ENCODE measurements around the gene NLRP9. TPM values are rescaled to one million over a fixed set of nuclear protein-coding genes. Genes with fewer than 3 reads are reported as not detected.

Gene NLRP9
- total RNA-seq, 1 donor from 2014 or later = not detected

- DNase-seq (ENCODE audit: extremely low spot score in 2 of 2) = no peak
- intact Hi-C loops (cut with DNase I) = no loop called here
- no peak for TF ChIP-seq POLR2AphosphoS5 (IDR thresholded peaks at IDR 0.05; ENCODE audit: insufficient read depth in 1 of 2, low read depth in 1 of 2)
- TF ChIP-seq POLR2A (IDR thresholded peaks at IDR 0.05) = no peak
- TF ChIP-seq, protein P1, sequence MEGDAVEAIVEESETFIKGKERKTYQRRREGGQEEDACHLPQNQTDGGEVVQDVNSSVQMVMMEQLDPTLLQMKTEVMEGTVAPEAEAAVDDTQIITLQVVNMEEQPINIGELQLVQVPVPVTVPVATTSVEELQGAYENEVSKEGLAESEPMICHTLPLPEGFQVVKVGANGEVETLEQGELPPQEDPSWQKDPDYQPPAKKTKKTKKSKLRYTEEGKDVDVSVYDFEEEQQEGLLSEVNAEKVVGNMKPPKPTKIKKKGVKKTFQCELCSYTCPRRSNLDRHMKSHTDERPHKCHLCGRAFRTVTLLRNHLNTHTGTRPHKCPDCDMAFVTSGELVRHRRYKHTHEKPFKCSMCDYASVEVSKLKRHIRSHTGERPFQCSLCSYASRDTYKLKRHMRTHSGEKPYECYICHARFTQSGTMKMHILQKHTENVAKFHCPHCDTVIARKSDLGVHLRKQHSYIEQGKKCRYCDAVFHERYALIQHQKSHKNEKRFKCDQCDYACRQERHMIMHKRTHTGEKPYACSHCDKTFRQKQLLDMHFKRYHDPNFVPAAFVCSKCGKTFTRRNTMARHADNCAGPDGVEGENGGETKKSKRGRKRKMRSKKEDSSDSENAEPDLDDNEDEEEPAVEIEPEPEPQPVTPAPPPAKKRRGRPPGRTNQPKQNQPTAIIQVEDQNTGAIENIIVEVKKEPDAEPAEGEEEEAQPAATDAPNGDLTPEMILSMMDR (IDR thresholded peaks at IDR 0.05) = no peak
- Histone ChIP-seq H3K27me3 (no peaks in the 10 kb centered on the region), H3K27ac (no peak overlapping the region), H3K9me3 (no peaks in the 10 kb centered on the region), H3K4me1 (peaks cover 18% of the 10 kb centered on the region), H3K4me3 (no peak overlapping the region), H3K36me3 (peaks cover 0 to 62% of the 10 kb centered on the region in 2 donors)
Observed at GRCh38 chr19:55671054-55671378, 67.2 kb downstream of the NLRP9 start.

DNA sequence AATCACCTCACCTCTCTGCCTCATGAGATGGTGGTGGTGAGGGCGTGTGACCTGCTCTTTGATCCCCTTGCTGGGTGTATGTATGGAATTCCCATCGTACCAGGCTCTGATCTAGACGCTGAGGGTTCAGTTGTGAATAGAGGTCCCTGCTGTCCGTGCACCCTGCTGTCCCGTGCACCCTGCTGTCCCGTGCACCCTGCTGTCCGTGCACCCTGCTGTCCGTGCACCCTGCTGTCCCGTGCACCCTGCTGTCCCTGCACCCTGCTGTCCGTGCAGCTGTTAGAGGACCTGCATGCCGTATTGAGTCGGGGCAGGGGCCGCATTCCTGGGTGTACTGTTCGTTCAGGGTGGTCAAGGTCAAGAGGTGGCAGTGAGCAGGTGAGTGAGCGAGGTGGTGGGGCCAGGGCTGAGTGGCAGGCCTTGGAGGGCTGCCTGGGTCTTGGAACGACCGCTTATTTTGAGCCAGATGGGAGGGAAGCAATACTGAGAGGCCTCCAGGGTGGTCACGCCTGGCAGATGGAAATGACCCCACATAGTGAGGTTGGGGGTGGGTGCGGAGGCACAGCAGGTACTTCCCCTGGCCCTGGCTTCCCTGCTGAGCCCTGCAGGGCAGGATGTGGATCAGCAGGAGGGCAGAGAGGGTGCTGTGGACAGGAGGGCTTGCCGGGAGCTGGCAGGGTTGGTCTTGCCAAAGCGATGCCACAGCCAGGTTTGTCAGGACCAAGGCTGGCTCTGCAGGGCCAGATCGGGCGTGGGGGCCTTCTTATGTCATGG is 67.7 kb downstream of the NLRP9 start:
- H3K4me3 ChIP-seq = no peak overlapping the region
- DNase-seq (ENCODE audit: extremely low spot score in 2 of 2) = peak; percentile 95 to 100
- intact Hi-C loops (cut with DNase I) = no loop called here
- H3K9me3 ChIP-seq = no peaks in the 10 kb centered on the region
- peaks cover 0 to 68% of the 10 kb centered on the region in 2 donors for H3K36me3 ChIP-seq
- TF ChIP-seq, protein P1 (IDR thresholded peaks at IDR 0.05) = no peak
- no peak for TF ChIP-seq POLR2AphosphoS5 (IDR thresholded peaks at IDR 0.05; ENCODE audit: insufficient read depth in 1 of 2, low read depth in 1 of 2)
- no peak for TF ChIP-seq POLR2A (IDR thresholded peaks at IDR 0.05)
- H3K4me1 ChIP-seq = peaks cover 13% of the 10 kb centered on the region
- H3K27ac ChIP-seq = no peak overlapping the region
- no peaks in the 10 kb centered on the region for H3K27me3 ChIP-seq

DNA sequence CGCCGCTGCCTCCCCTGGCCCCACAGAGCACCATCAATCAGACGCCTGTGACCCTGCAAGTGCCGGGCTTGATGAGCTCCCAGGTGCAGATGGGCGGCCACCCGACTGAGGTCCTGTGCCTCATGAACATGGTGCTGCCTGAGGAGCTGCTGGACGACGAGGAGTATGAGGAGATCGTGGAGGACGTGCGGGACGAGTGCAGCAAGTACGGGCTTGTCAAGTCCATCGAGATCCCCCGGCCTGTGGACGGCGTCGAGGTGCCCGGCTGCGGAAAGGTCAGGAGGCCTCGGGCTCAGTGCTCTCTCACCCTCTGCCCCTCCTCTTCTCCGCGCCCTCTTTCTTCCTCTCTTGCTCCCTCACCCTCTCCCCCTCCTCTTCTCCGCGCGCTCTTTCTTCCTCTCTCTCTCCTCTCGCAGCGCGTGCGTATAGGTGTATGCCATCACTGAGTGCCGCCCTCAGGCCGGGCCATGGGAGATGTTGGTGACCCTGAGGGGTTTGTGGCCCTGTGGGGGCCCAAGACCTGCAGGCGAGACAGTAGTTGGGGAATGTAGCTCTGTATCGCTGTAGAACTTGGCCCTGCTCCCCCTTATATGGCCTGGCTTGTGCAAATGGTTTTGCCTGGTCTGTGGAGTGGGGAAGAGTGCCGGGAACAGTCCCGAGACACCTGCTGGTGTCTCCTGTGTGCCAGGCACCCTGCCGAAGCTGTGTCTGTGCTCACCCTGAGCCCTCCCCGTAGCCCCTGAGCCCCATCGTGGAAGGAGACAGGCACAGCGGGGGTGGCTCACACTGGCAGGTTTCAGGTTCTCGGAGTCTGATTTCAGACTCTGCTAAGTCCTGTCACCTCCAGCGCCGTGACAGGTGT is 68.6 kb downstream of the NLRP9 start:
- Histone ChIP-seq H3K4me1 (peaks cover 11% of the 10 kb centered on the region), H3K36me3 (peaks cover 0 to 72% of the 10 kb centered on the region in 2 donors), H3K27ac (no peak overlapping the region), H3K4me3 (no peak overlapping the region), H3K27me3 (no peaks in the 10 kb centered on the region), H3K9me3 (no peaks in the 10 kb centered on the region)
- TF ChIP-seq, protein P1 (IDR thresholded peaks at IDR 0.05) = no peak
- TF ChIP-seq POLR2A (IDR thresholded peaks at IDR 0.05) (no peak), POLR2AphosphoS5 (IDR thresholded peaks at IDR 0.05; ENCODE audit: insufficient read depth in 1 of 2, low read depth in 1 of 2) (no peak)
- intact Hi-C loops (cut with DNase I) = loop anchor here (10.0 kb wide), 1 partner anchor 555 kb away; the partner anchor contains the start of gene PPP1R12C
- no peak for DNase-seq (ENCODE audit: extremely low spot score in 2 of 2)

DNA sequence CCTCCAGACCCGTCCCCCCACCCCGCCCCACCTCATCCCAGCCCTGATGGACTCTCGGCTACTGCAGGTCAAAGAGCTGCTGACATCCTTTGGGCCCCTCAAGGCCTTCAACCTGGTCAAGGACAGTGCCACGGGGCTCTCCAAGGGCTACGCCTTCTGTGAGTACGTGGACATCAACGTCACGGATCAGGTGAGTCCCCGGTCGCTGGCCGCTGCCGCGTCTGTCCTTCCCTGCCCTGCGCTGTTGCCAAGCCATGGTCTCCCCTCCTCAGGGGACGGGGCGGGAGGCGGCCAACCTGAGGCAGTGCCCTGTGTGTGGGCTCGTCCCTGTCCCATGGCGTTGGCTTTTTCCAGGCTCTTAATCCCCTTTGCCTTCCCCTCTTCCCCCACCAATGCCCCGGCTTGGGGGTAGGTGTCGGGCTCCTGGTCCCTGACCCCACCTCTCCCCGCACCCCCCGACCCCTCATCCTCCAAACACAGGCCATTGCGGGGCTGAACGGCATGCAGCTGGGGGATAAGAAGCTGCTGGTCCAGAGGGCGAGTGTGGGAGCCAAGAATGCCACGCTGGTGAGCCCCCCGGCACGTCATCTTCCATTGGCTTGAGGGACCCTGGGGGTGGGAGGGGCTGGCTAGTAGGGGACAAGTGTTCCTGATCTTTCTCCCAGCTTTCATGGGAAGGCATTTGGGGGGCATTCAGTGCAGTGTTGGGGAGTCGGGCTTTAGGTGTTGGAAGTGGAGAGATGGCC is 69.4 kb downstream of the NLRP9 start:
- Histone ChIP-seq H3K36me3 (peaks cover 0 to 73% of the 10 kb centered on the region in 2 donors), H3K27me3 (no peaks in the 10 kb centered on the region), H3K4me3 (no peak overlapping the region), H3K9me3 (no peaks in the 10 kb centered on the region), H3K4me1 (peaks cover 2% of the 10 kb centered on the region), H3K27ac (no peak overlapping the region)
- DNase-seq (ENCODE audit: extremely low spot score in 2 of 2) = no peak
- no peak for TF ChIP-seq POLR2A (IDR thresholded peaks at IDR 0.05)
- TF ChIP-seq POLR2AphosphoS5 (IDR thresholded peaks at IDR 0.05; ENCODE audit: insufficient read depth in 1 of 2, low read depth in 1 of 2) = no peak
- TF ChIP-seq, protein P1 (IDR thresholded peaks at IDR 0.05) = no peak
- intact Hi-C loops (cut with DNase I) = loop anchor here (10.0 kb wide), 1 partner anchor 554 kb away; the partner anchor contains the start of gene PPP1R12C
